ENCODE results near the gene DENND1C. TPM values are rescaled to one million over a fixed set of nuclear protein-coding genes. Genes with fewer than 3 reads are reported as not detected.

Gene DENND1C
- total RNA-seq, 4 donors from 2014 or later = 1.4 to 2.1 TPM; not detected in 2

DNA sequence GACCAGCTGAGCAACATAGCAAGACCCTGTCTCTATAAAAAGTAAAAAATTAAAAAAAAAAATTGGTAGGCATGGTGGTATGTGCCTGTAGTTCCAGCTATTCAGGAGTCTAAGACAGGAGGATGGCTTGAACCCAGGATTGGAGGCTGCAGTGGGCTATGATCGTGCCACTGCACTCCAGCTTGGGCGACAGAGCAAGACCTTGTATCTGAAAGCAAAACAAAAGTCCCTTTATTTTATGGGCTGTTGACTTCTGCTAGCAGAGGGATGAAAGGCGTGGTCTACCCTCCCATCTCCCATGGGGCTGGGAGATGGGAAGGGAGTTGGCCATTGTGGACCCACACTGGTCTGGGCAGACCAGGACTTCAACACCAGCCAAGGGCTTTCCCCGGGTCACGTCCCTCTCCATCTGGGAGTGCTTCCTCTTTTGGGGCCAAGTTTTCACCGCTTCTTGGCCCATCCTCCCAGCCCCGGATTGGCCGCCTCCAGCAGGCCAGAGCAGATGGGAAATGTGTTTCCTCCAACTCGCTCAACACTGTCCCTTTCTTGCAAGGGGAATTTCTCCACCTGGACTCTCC lies 47.0 kb upstream of the DENND1C start:
- Histone ChIP-seq H3K36me3 (no peaks in the 10 kb centered on the region), H3K27ac (no peak overlapping the region), H3K4me1 (peaks cover 0 to 6% of the 10 kb centered on the region in 2 donors), H3K4me3 (no peak overlapping the region), H3K9me3 (no peaks in the 10 kb centered on the region), H3K27me3 (peaks cover 0 to 4% of the 10 kb centered on the region in 2 donors)
- peak in 1 of 2 donors; percentile 28 for DNase-seq
- no peak for TF ChIP-seq POLR2A (IDR thresholded peaks at IDR 0.05)
- TF ChIP-seq, protein P1, sequence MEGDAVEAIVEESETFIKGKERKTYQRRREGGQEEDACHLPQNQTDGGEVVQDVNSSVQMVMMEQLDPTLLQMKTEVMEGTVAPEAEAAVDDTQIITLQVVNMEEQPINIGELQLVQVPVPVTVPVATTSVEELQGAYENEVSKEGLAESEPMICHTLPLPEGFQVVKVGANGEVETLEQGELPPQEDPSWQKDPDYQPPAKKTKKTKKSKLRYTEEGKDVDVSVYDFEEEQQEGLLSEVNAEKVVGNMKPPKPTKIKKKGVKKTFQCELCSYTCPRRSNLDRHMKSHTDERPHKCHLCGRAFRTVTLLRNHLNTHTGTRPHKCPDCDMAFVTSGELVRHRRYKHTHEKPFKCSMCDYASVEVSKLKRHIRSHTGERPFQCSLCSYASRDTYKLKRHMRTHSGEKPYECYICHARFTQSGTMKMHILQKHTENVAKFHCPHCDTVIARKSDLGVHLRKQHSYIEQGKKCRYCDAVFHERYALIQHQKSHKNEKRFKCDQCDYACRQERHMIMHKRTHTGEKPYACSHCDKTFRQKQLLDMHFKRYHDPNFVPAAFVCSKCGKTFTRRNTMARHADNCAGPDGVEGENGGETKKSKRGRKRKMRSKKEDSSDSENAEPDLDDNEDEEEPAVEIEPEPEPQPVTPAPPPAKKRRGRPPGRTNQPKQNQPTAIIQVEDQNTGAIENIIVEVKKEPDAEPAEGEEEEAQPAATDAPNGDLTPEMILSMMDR (IDR thresholded peaks at IDR 0.05) = no peak
- intact Hi-C loops (cut with DNase I; ENCODE audit: low total_unique reads) = no loop called here

DNA sequence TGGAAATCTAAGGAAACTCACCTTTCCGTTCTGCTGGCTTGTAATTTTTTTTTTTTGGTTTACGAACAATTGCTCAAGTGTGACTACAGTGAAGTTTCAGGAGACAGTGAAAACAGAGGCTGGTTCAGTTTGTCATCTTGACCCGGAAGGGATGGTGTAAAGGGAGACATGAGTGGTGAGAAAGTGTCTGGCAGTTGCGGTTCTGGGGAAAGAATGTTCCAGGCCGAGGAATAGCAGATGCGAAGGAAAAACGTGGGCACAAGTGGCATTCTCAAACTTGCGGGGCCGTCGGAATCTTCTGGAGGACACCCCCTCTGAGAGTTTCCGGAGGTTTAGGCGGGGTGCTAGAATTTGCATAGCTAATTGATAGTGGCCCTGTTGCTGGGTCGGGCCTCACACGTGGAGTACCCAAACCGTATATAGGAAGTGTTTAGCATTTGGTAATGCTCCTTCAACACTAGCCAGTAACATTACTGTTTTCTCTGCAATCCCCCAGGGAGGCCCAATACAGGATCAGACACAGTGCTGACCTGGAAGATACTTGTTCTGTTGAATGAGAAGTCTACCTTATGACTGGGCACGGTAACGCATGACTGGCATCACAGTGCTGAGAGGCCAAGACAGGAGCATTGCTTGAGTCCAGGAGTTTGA lies 46.4 kb upstream of the DENND1C start:
- intact Hi-C loops (cut with DNase I; ENCODE audit: low total_unique reads) = no loop called here
- no peak overlapping the region for H3K4me3 ChIP-seq
- peaks cover 0 to 6% of the 10 kb centered on the region in 2 donors for H3K4me1 ChIP-seq
- no peak for DNase-seq
- H3K36me3 ChIP-seq = no peaks in the 10 kb centered on the region
- TF ChIP-seq, protein P1 (IDR thresholded peaks at IDR 0.05) = no peak
- TF ChIP-seq POLR2A (IDR thresholded peaks at IDR 0.05) = no peak
- H3K27me3 ChIP-seq = peaks cover 0 to 4% of the 10 kb centered on the region in 2 donors
- no peaks in the 10 kb centered on the region for H3K9me3 ChIP-seq
- no peak overlapping the region for H3K27ac ChIP-seq

DNA sequence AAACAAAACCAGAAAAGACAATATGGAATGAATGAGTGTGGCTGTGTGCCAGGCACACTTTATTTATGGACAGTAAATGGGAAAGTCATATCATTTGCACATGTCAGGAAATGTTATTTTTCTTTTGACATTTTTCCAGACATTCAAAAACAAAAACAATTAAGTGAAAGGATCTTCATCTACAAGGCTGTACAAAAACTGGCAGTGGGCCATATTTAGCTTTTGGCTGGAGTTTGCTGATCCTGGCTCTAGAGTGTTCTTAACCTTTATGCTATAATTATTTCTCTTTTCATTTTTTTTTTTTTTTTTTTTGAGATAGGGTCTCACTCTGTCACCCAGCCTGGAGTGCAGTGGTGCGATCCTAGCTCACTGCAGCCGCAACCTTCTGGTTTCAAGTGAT lies 42.7 kb upstream of the DENND1C start:
- Histone ChIP-seq H3K9me3 (no peaks in the 10 kb centered on the region), H3K27me3 (no peaks in the 10 kb centered on the region), H3K4me1 (no peaks in the 10 kb centered on the region), H3K4me3 (no peak overlapping the region), H3K36me3 (no peaks in the 10 kb centered on the region), H3K27ac (no peak overlapping the region)
- no peak for DNase-seq
- intact Hi-C loops (cut with DNase I; ENCODE audit: low total_unique reads) = no loop called here
- no peak for TF ChIP-seq POLR2A (IDR thresholded peaks at IDR 0.05)
- TF ChIP-seq, protein P1 (IDR thresholded peaks at IDR 0.05) = no peak

DNA sequence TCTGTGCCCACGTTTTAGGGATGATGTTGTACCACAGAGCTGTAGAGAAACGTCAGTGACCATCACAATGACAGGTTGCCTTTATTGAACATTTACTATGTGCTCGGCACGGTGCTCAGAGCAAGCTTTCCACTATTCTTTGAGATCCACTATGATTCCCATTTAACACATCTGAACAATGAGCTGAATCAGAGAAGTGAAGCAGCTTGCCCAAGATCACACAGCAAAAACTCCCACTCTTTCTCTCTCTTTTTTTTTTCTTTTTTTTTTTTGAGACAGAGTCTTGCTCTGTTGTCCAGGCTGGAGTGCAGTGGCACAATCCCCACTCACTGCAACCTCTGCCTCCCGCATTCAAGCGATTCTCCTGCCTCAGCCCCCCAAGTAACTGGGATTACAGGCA lies 41.1 kb upstream of the DENND1C start:
- DNase-seq = no peak
- Histone ChIP-seq H3K27ac (no peak overlapping the region), H3K9me3 (no peaks in the 10 kb centered on the region), H3K4me1 (no peaks in the 10 kb centered on the region), H3K27me3 (no peaks in the 10 kb centered on the region), H3K36me3 (no peaks in the 10 kb centered on the region), H3K4me3 (no peak overlapping the region)
- TF ChIP-seq, protein P1 (IDR thresholded peaks at IDR 0.05) = no peak
- TF ChIP-seq POLR2A (IDR thresholded peaks at IDR 0.05) = no peak
- intact Hi-C loops (cut with DNase I; ENCODE audit: low total_unique reads) = no loop called here
